Daoy (cell line): ENCODE results near the gene GPR21. TPM values are rescaled to one million over a fixed set of nuclear protein-coding genes. Genes with fewer than 3 reads are reported as not detected.

ENCODE experiments used
- DNase-seq: peaks from one replicate; pipeline ENCODE4 v3.0.0-alpha.2; 2015; ENCODE audit warnings: low read depth
- total RNA-seq: library from RNA; depleted of rRNA; stranded (reverse); fragments of >200 nt; shearing (Covaris generic); gene quantifications from 2 replicates; pipeline ENCODE4 v1.2.3, GENCODE V29; 2014

Gene GPR21
- total RNA-seq, 1 experiment from 2014 or later: not detected

DNA sequence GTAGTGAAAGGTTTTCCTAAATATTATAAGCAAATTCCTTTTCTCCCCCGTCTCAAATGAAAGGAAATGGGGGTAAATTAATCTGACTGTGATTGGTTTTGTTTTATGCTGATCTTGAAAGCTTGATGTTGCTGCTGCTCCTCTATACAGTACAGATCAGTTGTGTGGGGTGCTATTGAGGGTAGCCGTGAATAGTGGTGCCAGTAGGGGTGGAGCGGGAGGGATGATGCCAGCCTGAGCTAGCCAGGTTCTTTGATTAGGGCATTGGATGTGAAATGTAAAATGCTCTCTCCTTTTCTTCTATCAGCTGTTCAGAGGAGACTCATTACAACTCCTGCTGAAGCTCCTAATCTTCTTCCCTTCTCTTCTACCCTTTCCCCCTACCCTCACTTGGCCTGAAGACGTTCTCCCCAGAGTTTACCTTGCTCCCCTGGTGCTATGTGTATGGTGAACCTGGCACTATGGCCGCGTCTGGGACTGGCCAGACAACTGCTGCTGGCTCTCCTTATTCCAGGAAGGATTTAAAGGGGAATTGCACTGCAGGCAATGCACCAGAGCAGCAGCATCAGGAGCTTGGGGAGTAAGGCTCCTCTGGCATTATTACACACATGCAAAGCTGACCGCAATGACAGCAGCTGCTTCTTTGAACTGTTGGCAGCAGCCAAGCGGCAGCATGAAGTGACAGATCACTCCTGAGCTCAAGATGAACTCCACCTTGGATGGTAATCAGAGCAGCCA is 566 bp downstream of the GPR21 start:
- DNase-seq: no peak

DNA sequence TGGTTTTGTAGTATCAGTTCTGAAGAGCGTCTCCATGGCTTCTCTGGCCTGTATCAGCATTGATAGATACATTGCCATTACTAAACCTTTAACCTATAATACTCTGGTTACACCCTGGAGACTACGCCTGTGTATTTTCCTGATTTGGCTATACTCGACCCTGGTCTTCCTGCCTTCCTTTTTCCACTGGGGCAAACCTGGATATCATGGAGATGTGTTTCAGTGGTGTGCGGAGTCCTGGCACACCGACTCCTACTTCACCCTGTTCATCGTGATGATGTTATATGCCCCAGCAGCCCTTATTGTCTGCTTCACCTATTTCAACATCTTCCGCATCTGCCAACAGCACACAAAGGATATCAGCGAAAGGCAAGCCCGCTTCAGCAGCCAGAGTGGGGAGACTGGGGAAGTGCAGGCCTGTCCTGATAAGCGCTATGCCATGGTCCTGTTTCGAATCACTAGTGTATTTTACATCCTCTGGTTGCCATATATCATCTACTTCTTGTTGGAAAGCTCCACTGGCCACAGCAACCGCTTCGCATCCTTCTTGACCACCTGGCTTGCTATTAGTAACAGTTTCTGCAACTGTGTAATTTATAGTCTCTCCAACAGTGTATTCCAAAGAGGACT is 1.5 kb downstream of the GPR21 start:
- no peak for DNase-seq

- no peak for DNase-seq
Observed at GRCh38 chr9:123035791-123036190, 2.3 kb downstream of the GPR21 start.

DNA sequence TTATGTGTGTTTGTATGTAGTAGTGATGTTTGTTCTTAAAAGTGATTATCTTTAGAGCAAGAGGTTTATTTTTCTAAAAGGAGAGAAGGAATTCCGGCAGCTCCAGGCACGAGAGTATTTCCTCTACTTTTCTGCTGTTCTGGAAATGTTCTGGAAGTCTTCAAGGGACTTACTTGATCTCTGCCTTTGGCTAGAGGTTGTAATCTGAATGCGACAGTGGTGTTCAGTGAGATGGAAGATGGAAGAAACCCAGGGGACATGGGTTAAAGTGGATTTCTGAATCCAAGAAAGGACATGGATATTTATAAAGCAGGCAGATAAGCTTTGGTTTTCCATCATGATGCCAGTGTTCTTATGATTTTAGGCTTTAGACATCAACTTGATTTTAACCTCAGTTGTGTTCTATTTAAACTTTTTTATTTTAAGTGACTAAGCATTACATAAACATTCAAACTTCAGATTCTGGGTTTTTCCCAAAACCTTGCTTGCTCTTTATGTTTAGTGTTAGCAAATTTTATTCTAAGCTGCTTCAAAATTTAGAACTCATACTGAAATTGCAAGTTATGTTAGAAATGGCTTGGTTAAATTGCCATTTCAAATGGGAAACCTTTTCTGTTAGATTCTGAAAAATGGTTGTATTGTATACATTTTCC is 3.6 kb downstream of the GPR21 start:
- DNase-seq: no peak

GRCh38 chr9:123039617-123040219 is 6.3 kb downstream of the GPR21 start:
- DNase-seq: no peak

- no peak for DNase-seq
Observed at GRCh38 chr9:123040801-123041200, 7.3 kb downstream of the GPR21 start.

GRCh38 chr9:123041489-123041888 is 8.0 kb downstream of the GPR21 start:
- DNase-seq: no peak

DNA sequence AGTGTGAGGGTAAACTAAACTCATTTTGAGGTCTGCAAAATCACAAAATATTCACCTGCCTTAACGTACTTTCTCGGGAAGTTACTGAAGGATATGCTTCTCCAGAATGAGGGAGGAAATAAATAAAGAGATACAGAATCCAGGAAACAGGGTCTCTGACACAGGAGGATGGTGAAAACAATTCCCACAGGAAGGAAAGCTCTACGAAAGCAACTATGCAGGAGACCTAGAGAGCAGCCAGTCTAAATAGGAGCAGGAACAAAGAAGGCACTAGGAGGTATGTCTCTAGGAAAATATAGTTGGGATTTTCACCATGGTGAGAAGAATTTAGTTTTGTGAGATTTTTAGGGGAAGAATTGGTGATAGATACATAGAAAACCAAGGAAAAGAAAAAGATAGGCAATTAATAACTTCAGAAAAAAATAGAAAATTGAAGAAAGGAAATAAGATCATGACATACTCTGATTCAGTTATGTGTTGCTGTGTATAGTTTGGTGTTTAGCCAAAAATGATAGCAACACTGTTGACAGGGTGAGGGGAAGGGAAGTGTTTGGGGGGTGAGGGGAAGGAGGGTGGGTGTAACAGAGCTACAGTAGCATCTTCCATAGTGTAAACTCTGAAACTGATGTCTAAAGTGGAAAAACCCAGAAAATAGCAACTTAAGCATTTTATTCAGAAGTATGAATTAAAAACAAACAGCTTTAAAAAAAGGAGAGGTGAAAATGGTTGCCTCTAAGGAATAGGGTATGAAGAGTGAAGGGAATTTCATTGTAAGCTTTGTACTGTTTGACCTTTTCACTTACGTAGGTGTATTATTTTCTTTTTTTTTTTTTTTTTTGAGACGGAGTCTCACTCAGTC is 9.8 kb downstream of the GPR21 start:
- DNase-seq: no peak

GRCh38 chr9:123044586-123044985 is 11.1 kb downstream of the GPR21 start:
- no peak for DNase-seq

GRCh38 chr9:123046406-123047195 is 13.1 kb downstream of the GPR21 start:
- DNase-seq: no peak

DNA sequence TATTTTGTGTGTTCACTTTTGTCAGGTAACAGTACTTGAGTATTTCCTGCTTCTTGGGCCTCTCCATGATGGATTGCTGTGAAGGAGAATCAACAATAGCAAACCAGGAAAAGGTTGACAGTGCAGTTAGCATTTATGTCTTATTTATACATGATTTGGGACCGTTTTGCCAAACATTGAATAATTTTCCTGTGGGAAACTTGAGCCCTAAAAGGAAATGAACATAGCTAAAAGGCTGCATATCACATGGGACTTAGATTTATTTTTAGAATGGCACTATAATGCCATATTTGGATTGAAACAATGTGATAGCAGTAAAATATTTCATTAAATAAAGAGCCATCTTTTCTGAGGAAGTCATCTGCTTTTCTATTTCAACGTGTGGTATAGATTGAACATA is 15.3 kb downstream of the GPR21 start:
- no peak for DNase-seq

DNA sequence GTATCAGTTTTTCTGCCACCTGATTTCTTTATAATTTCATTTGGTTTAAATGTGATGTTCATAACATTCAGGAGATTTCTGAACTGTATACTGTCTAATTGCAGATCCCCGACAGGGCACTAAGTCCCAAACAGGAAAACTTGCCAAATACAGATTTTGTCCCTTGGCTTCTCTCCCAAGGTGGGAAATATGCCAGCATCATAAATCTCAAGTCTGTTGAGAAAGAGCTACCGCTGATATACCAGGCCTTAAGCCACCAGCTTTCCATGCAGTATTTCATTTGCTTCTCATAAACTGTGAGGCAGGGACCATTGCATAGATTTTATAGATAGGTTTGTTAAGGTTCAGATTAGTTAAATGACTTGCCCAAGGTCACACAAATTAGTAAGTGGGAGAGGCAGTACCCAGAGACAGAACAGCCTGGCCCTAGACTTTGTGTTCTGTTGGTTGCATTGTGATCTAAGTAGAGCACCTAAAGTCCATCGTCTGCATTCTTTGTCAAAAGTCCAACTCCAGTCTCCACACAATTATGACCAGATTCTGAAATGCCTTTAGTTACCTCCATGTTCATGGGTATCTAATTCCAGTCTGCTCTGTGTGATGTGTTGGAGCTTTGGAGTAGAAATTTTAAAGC is 16.2 kb downstream of the GPR21 start:
- no peak for DNase-seq

- no peak for DNase-seq
Observed at GRCh38 chr9:123053046-123053445, 19.6 kb downstream of the GPR21 start.

GRCh38 chr9:123053711-123054110 is 20.2 kb downstream of the GPR21 start:
- DNase-seq: no peak

DNA sequence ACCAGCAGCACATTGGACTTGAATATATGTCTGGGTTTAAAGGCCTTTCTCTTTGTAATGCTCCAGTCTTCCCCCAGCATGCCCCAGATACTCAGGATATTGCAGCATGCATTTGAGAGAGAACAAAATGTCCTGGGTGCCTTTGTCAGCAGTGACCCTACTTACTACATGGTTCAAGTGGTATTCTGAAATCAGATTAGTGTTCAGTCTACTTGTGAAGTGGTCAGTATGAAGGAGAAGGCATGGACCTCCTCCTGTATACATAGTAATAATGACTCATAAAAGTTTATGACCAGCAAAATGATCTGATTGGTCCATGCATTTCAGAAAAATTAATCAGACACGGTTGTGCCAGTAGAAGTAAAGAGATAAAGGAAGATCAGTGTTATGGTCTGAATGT is 25.4 kb downstream of the GPR21 start:
- DNase-seq: no peak

- DNase-seq: no peak
Observed at GRCh38 chr9:123059472-123060220, 26.2 kb downstream of the GPR21 start.

DNA sequence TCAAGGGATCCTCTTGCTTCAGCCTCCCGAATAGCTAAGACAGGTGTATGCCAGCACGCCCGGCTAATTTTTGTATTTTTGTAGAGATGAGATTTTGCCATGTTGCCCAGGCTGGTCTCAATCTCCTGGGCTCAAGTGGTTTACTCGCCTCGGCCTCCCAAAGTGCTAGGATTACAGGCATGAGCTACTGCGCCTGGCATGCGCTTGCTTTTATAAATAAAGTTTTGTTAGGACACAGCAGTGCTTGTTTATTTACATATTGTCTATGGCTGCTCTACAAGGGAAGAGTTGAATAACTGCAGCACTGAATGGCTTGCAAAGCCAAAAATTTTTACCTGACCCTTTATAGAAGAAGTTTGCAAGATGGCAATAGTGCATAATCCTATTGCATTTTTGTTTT is 27.7 kb downstream of the GPR21 start:
- no peak for DNase-seq

DNA sequence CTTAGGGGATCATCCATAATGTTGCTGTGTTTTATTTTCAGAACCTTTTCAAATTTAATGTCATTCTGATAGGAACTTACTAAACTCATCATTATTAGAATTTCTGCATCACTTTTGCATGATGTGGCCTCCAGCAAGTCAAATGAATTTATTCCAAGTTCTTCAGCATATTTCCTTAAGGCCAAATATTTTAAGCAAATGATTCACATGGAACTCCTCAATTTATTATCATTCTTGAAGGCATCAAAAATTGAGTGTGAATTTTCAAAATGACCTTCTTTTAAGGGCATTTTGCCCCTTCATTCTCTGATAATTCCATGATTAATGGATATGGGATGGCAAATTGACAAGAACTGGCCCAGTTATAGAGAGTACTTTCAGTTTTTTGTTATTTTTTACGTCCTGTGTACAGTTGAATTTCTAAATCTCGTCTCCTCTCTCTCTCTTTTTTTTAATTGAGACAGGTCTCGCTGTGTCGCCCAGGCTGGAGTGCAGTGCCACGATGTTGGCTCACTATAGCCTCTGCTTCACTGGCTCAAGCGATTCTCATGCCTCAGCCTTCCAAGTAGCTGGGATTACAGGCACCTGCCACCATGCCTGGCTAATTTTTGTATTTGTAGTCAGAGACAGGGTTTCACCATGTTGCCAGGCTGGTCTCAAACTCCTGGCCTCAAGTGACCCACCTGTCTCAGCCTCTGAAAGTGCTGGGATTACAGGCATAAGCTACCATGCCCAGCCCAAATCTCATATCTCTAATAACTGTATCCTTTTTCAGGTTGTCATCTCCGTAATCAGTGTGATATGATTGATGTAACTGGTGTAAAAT is 29.1 kb downstream of the GPR21 start:
- no peak for DNase-seq

DNA sequence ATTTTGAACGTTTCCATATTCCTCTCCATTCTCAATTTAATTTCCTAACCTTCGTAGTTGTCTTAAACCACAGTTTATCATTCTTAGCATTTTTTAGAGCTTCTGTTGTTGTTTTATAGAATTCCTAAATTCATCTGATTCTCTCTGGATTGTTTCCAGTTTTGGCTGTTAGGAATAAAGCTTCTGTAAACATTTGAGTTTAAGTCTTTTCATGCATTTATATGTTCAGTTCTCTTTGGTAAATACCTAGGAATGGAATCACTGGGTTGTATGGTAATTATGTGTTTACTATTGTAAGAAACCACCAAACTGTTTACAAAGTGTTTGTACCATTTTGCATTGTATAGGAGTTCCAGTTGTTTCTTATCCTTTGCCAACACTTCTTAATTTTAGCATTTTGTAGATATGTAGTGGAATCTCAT is 29.7 kb downstream of the GPR21 start:
- no peak for DNase-seq
